ENCODE data around the gene DCAF7.

The DCAF7 gene

GRCh38 chr17:63543822-63544420 is 6.4 kb upstream of the DCAF7 start:
- H3K27ac ChIP-seq = no peak overlapping the region
- DNase-seq (ENCODE audit: low read depth, low spot score) = no peak

GRCh38 chr17:63544467-63545301 is 5.6 kb upstream of the DCAF7 start:
- no peak for DNase-seq (ENCODE audit: low read depth, low spot score)
- no peak overlapping the region for H3K27ac ChIP-seq

GRCh38 chr17:63546308-63547082 is 3.8 kb upstream of the DCAF7 start:
- no peak for DNase-seq (ENCODE audit: low read depth, low spot score)
- H3K27ac ChIP-seq = no peak overlapping the region

- DNase-seq (ENCODE audit: low read depth, low spot score) = no peak
- no peak overlapping the region for H3K27ac ChIP-seq
Observed at GRCh38 chr17:63547083-63547523, 3.2 kb upstream of the DCAF7 start.

GRCh38 chr17:63549289-63549945 is 860 bp upstream of the DCAF7 start:
- no peak overlapping the region for H3K27ac ChIP-seq
- no peak for DNase-seq (ENCODE audit: low read depth, low spot score)

DNA sequence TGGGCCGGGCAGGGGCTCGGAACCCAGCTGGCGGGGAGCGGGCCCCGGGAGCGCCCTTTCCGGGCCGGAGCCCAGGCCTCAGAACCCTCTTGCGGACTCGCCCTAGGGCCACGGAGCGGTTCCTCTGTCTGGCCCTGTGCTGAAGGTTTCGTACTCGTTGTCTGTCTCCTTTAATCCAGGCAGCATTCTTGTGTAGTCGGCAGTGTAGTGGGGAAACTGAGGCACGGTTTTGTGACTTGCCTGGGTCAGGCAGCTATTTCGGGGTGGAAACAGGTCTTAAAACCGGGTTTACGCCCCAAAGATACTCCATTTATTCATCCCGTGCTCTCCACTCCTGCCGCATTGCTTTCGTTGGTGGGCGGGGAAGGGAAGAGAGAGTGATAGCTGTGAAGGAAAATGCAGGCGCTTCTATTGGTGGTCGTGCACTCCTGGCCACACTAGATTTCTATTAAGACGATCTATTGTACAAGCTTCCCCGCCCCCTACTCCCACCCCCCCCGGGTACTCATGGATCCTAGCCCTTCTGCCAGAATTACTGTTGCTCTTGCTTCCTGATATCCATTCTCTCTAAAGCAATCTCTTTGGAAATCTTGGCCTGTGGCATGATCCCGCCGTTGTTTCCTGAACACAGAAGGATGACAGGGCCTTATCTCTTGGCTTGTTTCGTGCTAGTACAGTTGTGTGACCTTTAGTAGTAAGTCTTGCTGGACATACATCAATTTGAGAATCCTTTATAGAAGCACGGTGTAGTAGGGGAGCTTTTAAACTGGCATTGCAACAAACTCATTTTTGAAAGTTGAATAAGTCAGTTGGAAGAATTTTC is 751 bp downstream of the DCAF7 start:
- H3K27ac ChIP-seq = peak overlapping the region; percentile 71
- DNase-seq (ENCODE audit: low read depth, low spot score) = no peak

DNA sequence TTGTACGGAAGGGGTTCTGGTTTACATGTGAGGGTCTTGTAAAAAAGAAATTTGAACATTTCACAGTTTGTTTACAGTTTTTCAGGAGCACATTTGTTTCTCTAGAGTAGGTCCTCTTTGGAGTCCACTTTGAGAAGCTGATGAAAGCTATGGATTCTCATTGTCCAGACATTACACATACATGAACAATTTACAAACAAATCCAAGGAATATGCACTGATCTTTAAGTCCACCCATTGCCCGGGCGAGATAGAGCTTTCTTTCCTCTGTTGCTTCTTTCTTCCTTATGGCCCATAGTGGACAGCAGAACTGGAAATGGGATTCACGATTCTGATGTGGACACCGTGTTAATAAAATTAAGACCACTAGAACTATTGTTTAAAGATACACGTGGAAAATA is 1.9 kb downstream of the DCAF7 start:
- H3K27ac ChIP-seq = peak overlapping the region; percentile 71
- no peak for DNase-seq (ENCODE audit: low read depth, low spot score)

- no peak for DNase-seq (ENCODE audit: low read depth, low spot score)
- H3K27ac ChIP-seq = no peak overlapping the region
Observed at GRCh38 chr17:63555500-63556156, 5.4 kb downstream of the DCAF7 start.

GRCh38 chr17:63557416-63557815 is 7.1 kb downstream of the DCAF7 start:
- DNase-seq (ENCODE audit: low read depth, low spot score) = no peak
- no peak overlapping the region for H3K27ac ChIP-seq

DNA sequence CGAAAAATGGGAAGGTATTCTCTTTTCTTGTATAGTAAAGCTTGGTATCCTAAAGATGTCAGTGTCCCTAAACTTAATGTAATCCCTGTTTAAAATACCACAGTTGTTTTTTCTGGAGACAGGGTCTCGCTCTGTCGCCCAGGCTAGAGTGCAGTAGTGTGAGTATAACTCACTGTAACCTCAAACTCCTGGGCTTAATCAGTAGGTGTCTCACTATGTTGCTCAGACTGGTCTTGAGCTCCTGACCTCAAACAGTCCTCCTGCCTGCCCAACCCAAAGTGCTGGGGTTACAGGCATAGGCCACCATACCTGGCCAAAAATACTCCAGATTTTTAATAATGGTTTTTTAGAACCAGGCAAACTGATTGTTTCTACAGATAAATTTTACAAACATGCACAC is 8.2 kb downstream of the DCAF7 start:
- DNase-seq (ENCODE audit: low read depth, low spot score) = no peak
- H3K27ac ChIP-seq = no peak overlapping the region

DNA sequence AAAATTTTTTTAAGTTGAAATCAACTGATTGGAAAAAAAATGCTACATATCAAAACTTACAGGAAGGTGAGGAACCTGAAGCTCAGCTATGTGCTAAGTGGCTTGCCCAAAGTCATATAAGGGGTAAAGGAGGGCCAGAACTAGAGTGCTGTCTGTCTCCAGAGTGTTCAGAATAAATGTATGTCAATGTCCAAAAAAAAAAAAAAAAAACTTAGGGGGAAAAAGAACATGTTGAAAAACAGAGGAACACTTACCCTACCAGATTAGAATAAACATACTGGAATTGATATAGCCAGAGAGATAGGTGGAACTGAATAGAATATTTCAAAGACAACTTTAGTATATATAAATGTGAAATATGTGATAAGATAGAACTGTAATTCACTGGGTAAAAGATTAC is 11.5 kb downstream of the DCAF7 start:
- DNase-seq (ENCODE audit: low read depth, low spot score) = no peak
- H3K27ac ChIP-seq = no peak overlapping the region

DNA sequence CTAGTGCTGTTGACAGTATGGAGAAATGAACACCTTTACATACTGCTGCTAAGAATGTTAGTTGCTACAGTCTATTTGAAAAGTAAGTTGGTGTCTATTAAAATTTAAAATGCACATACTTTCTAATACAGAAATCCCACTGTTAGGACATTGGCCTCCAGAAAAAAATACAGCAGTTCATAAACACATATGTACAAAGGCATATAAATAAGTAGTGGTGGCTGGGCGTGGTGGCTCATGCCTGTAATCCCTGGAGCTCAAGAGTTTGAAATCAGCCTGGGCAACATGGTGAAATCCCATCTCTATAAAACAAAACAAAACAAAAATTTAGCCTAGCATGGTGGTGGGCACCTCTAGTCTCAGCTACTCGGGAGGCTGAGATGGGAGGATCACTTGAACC is 13.1 kb downstream of the DCAF7 start:
- no peak overlapping the region for H3K27ac ChIP-seq
- no peak for DNase-seq (ENCODE audit: low read depth, low spot score)

DNA sequence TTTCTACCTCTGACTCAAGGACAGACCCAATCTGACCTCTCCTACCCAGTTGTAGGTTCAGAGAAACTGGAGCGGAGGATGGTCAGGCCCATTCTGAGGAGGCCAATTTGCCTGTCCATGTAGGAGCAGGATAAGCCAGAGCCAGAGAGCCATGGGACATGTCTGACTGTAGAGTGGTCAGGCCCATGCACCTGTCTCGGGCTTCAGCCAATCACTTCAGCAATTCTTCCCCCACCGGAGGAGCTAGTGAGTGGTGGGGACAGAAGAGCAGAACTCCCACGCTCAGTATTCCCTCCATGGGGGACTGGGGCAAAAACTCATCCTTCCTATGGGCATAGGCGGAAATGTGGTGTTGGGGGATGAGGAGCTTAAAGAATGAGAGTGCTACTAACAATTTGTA is 14.3 kb downstream of the DCAF7 start:
- no peak for DNase-seq (ENCODE audit: low read depth, low spot score)
- no peak overlapping the region for H3K27ac ChIP-seq

GRCh38 chr17:63567229-63567628 is 17.0 kb downstream of the DCAF7 start:
- DNase-seq (ENCODE audit: low read depth, low spot score) = no peak

GRCh38 chr17:63568563-63568962 is 18.3 kb downstream of the DCAF7 start:
- DNase-seq (ENCODE audit: low read depth, low spot score) = no peak
- no peak overlapping the region for H3K27ac ChIP-seq

More at GRCh38 chr17:63567229-63567628, 17.0 kb downstream of the DCAF7 start:
- H3K27ac ChIP-seq = no peak overlapping the region

DNA sequence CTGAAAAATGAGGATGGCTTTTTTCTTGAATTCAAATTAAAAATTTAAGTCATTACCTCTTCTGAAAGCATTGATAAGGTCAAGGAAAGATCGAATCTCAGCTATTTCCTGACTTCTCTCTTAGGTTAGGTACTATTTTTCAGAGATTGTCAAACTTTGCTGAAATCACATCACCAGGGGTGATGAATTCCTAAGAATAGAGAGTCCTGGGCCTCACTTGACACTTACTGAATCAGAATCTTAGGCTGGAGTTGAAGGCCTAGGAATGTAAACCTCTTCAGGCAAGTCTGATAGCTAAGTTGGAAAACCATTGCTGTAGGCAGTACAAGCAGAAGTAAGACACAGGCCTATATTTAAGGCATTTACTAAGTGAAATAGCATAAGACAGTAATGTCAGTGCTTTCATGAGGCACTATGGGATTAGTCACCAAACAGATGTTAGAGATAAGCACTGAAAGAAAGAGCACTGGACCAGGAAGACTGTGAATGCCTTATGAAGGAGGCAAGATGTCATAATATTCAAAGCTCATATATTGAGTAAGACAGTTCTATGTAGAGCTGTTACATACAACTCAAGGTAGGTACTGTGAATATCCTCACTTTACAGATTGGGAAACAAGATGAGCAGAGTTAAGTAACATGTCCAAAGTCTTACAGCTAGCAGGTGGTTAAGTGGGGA is 21.5 kb downstream of the DCAF7 start:
- H3K27ac ChIP-seq = peak overlapping the region; percentile 5
- peak; percentile 27 for DNase-seq (ENCODE audit: low read depth, low spot score)

DNA sequence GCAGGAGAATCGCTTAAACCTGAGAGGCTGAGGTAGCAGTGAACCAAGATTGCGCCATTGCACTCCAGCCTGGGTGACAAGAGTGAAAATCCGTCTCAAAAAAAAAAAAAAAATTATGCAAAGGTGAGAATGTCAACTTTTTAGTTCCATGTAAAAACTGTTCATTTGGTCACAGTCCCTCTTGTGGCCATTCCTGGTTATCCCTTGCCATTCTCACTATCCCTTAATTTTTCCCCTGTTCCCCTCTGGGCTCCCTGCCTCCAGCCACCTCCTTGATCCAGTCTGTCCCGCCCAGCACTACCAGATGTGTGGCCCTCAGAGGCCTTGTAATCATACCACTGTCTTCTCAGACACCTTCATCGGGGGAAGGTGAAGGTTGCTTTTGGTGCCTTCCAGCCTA is 23.4 kb downstream of the DCAF7 start:
- no peak for DNase-seq (ENCODE audit: low read depth, low spot score)
- no peak overlapping the region for H3K27ac ChIP-seq

DNA sequence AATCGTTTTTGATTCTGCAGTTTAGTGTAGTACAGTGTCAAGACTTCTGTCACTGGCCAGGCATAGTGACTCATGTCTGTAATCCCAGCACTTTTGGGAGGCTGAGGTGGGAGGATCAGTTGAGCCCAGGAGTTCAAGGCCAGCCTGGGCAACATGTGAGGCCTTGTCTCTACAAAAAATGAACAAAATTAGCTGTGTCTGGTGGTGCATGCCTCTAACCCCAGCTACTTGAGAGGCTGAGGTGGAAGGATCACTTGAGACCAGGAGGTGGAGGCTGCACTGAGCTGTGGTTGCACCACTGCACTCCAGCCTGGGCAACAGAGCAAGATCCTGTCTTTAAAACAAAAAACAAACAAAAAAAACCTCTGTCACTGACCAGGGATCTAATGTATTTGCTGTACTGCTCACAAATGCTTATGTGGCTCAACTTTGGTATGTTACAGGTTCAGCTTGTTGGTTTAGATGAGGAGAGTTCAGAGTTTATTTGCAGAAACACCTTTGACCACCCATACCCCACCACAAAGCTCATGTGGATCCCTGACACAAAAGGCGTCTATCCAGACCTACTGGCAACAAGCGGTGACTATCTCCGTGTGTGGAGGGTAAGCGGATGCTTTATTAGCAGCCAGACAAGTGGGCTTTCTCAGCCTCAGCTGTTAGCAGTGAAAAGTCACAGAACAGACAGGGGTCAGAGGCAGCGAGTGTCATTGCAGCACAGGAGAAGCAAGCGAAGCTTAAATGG is 27.9 kb downstream of the DCAF7 start:
- no peak overlapping the region for H3K27ac ChIP-seq

More for the DNA sequence above, 27.9 kb downstream of the DCAF7 start:
- no peak for DNase-seq (ENCODE audit: low read depth, low spot score)
